Measurements from ENCODE around the gene ONECUT1. TPM values are rescaled to one million over a fixed set of nuclear protein-coding genes. Genes with fewer than 3 reads are reported as not detected.

Gene ONECUT1
- total and polyA plus RNA-seq, 2 of the 8 experiments (the other 6 are each of a cell fraction or from before 2014, with no cell fraction given), result 0.65 to 6.4 TPM

DNA sequence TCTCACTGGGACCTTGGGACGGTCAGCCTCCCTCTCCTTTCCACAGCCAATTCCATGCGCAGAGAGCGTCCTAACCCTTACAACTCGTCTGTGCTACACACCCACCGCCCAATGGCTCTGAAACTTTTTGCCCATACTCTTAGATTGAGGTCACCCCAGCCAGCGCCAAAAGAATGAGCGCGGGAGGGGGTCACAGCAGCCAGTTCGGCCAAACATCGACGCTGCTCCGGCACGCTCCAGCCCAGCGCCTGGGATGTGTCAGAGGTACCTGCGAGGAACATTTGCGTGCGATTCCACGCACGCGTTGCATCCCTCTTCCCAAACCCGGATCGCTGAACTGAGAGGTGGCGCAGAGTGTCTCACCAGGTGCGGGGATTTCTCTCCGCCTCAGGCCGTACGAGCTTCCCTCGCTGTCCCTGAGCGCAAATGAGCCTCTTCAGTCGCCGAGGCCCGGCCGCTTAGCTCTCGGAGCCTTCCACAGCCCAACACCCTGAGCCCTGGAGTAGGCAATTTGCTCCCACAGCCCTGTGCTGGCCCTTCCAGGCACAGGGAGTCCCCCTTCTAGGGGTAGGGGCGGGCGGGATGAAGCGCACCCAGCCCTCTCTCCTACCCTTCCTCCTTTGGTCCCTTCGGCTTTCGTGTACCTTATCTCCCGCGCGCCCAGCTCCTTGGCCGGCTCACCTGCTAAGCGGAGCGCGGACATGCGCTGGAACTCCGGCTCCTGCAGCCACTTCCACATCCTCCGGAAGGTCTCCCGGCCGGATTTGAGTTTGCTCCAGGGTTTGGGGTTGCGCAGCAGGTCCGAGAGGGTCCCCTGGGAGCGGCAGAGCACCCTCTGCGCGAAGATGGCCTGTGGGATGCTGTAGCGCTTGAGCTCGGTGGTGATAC lies 1.8 kb downstream of the ONECUT1 start:
- Histone ChIP-seq H3K56ac (replicated peaks; ENCODE audit: insufficient read length, low read depth, low read length) (no peak overlapping the region), H3K4ac (replicated peaks; ENCODE audit: insufficient read length, low read depth, low read length) (peak overlapping the region; percentile 27), H3K36me3 (ENCODE audit: control insufficient read depth in 2 of 4, insufficient read depth in 4 of 4, low read length in 3 of 4) (peaks cover 0 to 10% (median 0%) of the 10 kb centered on the region in 4 experiments; a peak in 1 of 8 replicates), H2BK120ac (replicated peaks; ENCODE audit: low read depth, low read length) (no peak overlapping the region), H2BK12ac (ENCODE audit: low read depth, low read length) (peak overlapping the region; percentile 92; the same call in 1 of the 2 replicates), H3K23me2 (ENCODE audit: low read depth, low read length) (peaks cover 24% of the 10 kb centered on the region), H3K79me2 (ENCODE audit: control insufficient read depth in 1 of 2, insufficient read depth in 2 of 2, low read length in 2 of 2) (no peaks in the 10 kb centered on the region), H2AK5ac (ENCODE audit: low read depth, low read length) (no peak overlapping the region; the same call in 1 of the 2 replicates), H3K23ac (ENCODE audit: insufficient read length) (no peak overlapping the region), H3K4me2 (ENCODE audit: insufficient read depth in 1 of 2, low read depth in 2 of 2, low read length in 2 of 2) (peak overlapping the region; percentile 66 to 92), H2BK15ac (ENCODE audit: low read length) (peak overlapping the region; percentile 88; the same call in 1 of the 2 replicates), H2AFZ (ENCODE audit: low read length) (no peak overlapping the region), H4K5ac (ENCODE audit: insufficient read length, low read depth, low read length) (no peak overlapping the region), H3K18ac (ENCODE audit: extremely low read depth, low read length) (peak overlapping the region; percentile 53), H2BK20ac (ENCODE audit: low read length) (peak overlapping the region; percentile 66; the same call in 1 of the 2 replicates), H3K27me3 (replicated peaks in 1 of 4; ENCODE audit: control insufficient read depth in 3 of 4, extremely low read depth in 1 of 4, insufficient read depth in 3 of 4, low read length in 3 of 4) (peaks cover 81 to 99% (median 92%) of the 10 kb centered on the region in 4 experiments), H3K79me1 (ENCODE audit: low read depth, low read length) (0 out of 2 replicates have a peak, but pooled peaks cover 2% of the 10 kb centered on the region), H3K14ac (ENCODE audit: insufficient read length) (no peak overlapping the region), H3K9me3 (ENCODE audit: insufficient read depth in 2 of 2, low read depth in 1 of 2, low read length in 1 of 2) (no peaks in the 10 kb centered on the region; a peak in 1 of 4 replicates), H4K91ac (replicated peaks; ENCODE audit: insufficient read length, low read length) (no peak overlapping the region), H4K20me1 (replicated peaks in 1 of 2; ENCODE audit: control insufficient read depth in 1 of 2, insufficient read depth in 2 of 2, low read length in 2 of 2) (peaks cover 8 to 39% of the 10 kb centered on the region in 2 experiments), H3K27ac (ENCODE audit: low read depth, low read length) (no peak overlapping the region), H3K4me3 (ENCODE audit: extremely low read depth in 1 of 4, insufficient read depth in 2 of 4, low read depth in 3 of 4, low read length in 4 of 4) (peak overlapping the region; percentile 22 to 62 (median 32); a peak in 6 of 8 replicates), H3K9ac (replicated peaks in 1 of 4; ENCODE audit: extremely low read depth in 1 of 4, low read depth in 3 of 4, low read length in 3 of 4) (no peak overlapping the region), H3K4me1 (replicated peaks in 1 of 4; ENCODE audit: control insufficient read depth in 3 of 4, insufficient read depth in 4 of 4, low read length in 3 of 4) (peaks cover 10 to 70% (median 48%) of the 10 kb centered on the region in 4 experiments), H2BK5ac (ENCODE audit: low read depth, low read length) (no peak overlapping the region; the same call in 1 of the 2 replicates), H4K8ac (ENCODE audit: extremely low read depth, insufficient read depth, low read length) (0 out of 2 replicates have a peak overlapping the region, but pooled peaks have one; percentile 68)
- CTCF ChIA-PET (ENCODE audit: partially characterized antibody), result interaction anchor here (1.0 to 10.9 kb wide), 6 partner anchors 9 to 724 kb away, joined by 3 to 182 read pairs (median 4); no protein-coding TSS in a partner anchor
- FAIRE-seq, result no peak
- peak in 1 of 2 experiments; percentile 68 for DNase-seq (ENCODE audit: low read depth in 1 of 2, low spot score in 2 of 2)
- WGBS, 2 experiments (ENCODE audit: extremely low coverage in 1 of 2, insufficient coverage in 1 of 2, insufficient read length in 1 of 2, insufficient replicate concordance in 2 of 2, low coverage in 1 of 2, low lambda C conversion rate in 2 of 2, missing lambda C conversion rate in 1 of 2), result 5% methylated on average over 44 of the region's 58 CpGs; no CpG with 5 or more reads in 1 of the 2 experiments
- POLR2A ChIA-PET (ENCODE audit: partially characterized antibody), result interaction anchor here (0.9 to 12.7 kb wide), 4 partner anchors 12 to 409 kb away, joined by 3 to 225 read pairs (median 3); no protein-coding TSS in a partner anchor
- TF ChIP-seq CBX5 (IDR thresholded peaks at IDR 0.05; ENCODE audit: low read depth, low read length), result no peak
- TF ChIP-seq HDAC2 (IDR thresholded peaks at IDR 0.05; ENCODE audit: borderline replicate concordance in 1 of 2, low read depth in 2 of 2, low read length in 2 of 2), result no peak
- no peak for TF ChIP-seq POLR2AphosphoS5 (IDR thresholded peaks at IDR 0.05; ENCODE audit: low read depth, low read length)
- TF ChIP-seq, protein P1, sequence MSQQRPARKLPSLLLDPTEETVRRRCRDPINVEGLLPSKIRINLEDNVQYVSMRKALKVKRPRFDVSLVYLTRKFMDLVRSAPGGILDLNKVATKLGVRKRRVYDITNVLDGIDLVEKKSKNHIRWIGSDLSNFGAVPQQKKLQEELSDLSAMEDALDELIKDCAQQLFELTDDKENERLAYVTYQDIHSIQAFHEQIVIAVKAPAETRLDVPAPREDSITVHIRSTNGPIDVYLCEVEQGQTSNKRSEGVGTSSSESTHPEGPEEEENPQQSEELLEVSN (IDR thresholded peaks at IDR 0.05), result peak; percentile 61
- TF ChIP-seq EZH2 (IDR thresholded peaks at IDR 0.05; ENCODE audit: low read depth, low read length, severe bottlenecking), result peak; percentile 94
- TF ChIP-seq BRCA1 (IDR thresholded peaks at IDR 0.05; ENCODE audit: low read depth, low read length), result no peak
- peak; percentile 73 for TF ChIP-seq RNF2 (IDR thresholded peaks at IDR 0.05; ENCODE audit: borderline replicate concordance, low read depth, low read length, missing control alignments, poor library complexity, severe bottlenecking)
- peak; percentile 94 for TF ChIP-seq SUZ12 (IDR thresholded peaks at IDR 0.05; ENCODE audit: low read length)
